Lower leg skin (tissue), 4 donors: ENCODE measurements around the gene PDE6A. TPM values are rescaled to one million over a fixed set of nuclear protein-coding genes. Genes with fewer than 3 reads are reported as not detected.

Experiments used
- DNase-seq, 2 donors: peaks; one replicate each; pipeline ENCODE4 v3.0.0-alpha.2; 2019; ENCODE audit warnings: low spot score in 2 of 2
- H3K4me3 ChIP-seq: fragments of 200-600 bp; sonication (generic); 2 replicates; pipeline ENCODE4 v1.5.1; 2017; ENCODE audit warnings: mild to moderate bottlenecking, low read depth; ENCODE audit not compliant: poor library complexity, severe bottlenecking
- POLR2A ChIP-seq, 2 donors: fragments of 450-650 bp; IDR thresholded peaks; one replicate each; pipeline ENCODE4 v1.6.1; 2016 to 2017; ENCODE audit warnings: antibody characterized with exemption in 2 of 2, mild to moderate bottlenecking in 1 of 2, moderate library complexity in 1 of 2
- WGBS, 2 donors: methylation state at CpG; one replicate each; pipeline ENCODE4 v1.1.5; 2018; 5-methylcytosine and 5-hydroxymethylcytosine counted together
- intact Hi-C: fragments of 100-400 bp; cut with DNase I; formaldehyde crosslinking; loops from one replicate; pipeline ENCODE4 v1.15.0; 2023; ENCODE audit warnings: low total_unique reads
- total RNA-seq, 4 donors: library from RNA; depleted of rRNA; stranded (reverse); fragments of >200 nt; gene quantifications; one replicate each; pipeline ENCODE4 v1.1.0, GENCODE V29; 2016
- TF ChIP-seq, protein P1 (sequence below), 3 donors: fragments of 450-650 bp; IDR thresholded peaks; one replicate each; pipeline ENCODE4 v1.5.1; 2016; ENCODE audit warnings: antibody characterized with exemption in 3 of 3, mild to moderate bottlenecking in 3 of 3, moderate library complexity in 2 of 3

The PDE6A gene
- total RNA-seq, 4 donors from 2014 or later: 0.04 to 1.0 (median 0.49) TPM; not detected in 1

DNA sequence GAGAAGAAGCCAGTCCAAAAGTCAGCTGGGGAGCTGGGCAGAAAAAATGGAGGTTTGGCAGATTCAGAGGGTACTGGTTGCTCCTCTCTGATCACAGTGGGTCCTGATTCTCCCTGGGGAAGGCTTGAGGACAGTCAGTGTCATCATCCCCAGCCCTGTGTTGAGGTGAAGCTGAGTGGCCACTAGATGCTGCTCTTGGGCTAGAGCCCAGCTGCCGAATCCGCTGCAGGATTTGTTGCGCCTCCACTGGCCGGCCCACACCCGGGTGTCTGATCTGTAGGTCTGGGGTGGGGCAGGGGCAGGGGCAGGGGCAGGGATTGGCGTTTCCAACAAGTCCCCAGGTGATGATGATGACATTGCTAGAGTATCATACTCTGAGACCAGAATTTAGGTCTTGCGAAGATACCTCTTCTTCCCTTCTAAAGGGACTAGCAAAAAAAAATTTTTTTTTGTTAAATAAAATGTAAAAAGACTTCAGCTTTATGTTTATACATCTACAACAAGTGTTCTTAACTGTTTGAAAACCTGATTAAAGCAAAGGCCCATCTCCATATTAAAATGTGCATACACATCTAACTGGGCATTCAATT lies 106.8 kb downstream of the PDE6A start:
- intact Hi-C loops: loop anchor here (5.0 kb wide), 2 partner anchors 125 to 150 kb away; partner anchors contain the start of gene SLC26A2
- 39% methylated on average over 3 to 7 of the region's 7 CpGs for WGBS, 2 donors
- H3K4me3 ChIP-seq: no peak overlapping the region
- DNase-seq: no peak
- TF ChIP-seq, protein P1, sequence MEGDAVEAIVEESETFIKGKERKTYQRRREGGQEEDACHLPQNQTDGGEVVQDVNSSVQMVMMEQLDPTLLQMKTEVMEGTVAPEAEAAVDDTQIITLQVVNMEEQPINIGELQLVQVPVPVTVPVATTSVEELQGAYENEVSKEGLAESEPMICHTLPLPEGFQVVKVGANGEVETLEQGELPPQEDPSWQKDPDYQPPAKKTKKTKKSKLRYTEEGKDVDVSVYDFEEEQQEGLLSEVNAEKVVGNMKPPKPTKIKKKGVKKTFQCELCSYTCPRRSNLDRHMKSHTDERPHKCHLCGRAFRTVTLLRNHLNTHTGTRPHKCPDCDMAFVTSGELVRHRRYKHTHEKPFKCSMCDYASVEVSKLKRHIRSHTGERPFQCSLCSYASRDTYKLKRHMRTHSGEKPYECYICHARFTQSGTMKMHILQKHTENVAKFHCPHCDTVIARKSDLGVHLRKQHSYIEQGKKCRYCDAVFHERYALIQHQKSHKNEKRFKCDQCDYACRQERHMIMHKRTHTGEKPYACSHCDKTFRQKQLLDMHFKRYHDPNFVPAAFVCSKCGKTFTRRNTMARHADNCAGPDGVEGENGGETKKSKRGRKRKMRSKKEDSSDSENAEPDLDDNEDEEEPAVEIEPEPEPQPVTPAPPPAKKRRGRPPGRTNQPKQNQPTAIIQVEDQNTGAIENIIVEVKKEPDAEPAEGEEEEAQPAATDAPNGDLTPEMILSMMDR (IDR thresholded peaks at IDR 0.05): no peak
- TF ChIP-seq POLR2A (IDR thresholded peaks at IDR 0.05): no peak

DNA sequence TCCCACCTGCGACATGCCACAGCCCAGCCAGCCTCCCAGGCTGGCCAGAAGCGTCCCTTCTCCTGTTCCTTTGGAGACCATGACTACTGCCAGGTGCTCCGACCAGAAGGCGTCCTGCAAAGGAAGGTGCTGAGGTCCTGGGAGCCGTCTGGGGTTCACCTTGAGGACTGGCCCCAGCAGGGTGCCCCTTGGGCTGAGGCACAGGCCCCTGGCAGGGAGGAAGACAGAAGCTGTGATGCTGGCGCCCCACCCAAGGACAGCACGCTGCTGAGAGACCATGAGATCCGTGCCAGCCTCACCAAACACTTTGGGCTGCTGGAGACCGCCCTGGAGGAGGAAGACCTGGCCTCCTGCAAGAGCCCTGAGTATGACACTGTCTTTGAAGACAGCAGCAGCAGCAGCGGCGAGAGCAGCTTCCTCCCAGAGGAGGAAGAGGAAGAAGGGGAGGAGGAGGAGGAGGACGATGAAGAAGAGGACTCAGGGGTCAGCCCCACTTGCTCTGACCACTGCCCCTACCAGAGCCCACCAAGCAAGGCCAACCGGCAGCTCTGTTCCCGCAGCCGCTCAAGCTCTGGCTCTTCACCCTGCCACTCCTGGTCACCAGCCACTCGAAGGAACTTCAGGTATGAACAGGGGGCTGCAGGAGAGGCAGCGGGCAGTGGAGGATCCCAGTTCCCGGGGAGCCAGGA lies 108.0 kb downstream of the PDE6A start:
- no peak for TF ChIP-seq POLR2A (IDR thresholded peaks at IDR 0.05)
- TF ChIP-seq, protein P1 (IDR thresholded peaks at IDR 0.05): no peak
- WGBS, 2 donors: 86 to 94% methylated on average over 18 of the region's 18 CpGs

DNA sequence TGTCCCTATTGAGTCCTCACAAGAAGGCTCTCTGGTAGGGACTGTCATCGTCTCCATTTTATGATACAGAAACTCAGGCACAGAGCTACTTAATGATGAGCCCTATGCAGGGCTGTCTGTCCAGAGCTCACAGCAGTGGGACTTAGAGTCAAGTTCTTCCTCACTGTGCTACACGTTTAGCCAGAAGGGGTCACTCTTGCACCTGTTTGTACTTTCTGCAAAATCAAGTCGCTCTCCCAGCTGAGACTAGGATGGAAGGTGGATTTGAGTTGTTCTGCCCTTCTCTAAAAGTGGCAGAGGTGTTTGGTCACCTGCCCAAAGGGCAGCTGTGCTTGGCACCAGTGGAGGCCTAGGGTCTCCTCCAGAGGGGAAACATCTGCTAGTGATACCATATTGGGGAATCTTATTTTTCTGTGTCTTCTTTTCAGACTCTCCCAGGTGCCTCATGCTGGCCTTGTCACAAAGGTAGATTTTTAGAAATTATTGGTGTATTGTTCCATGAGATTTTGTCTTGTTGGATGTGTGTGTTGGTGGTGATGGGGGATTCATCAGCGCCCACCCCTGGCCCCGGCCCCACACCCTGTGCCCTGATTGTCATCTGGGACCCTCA lies 110.2 kb downstream of the PDE6A start:
- TF ChIP-seq, protein P1 (IDR thresholded peaks at IDR 0.05): peak in 1 of 3 donors; percentile 11
- no peak for TF ChIP-seq POLR2A (IDR thresholded peaks at IDR 0.05)
- intact Hi-C loops: no loop called here
- no peak overlapping the region for H3K4me3 ChIP-seq
- DNase-seq: peak in 1 of 2 donors; percentile 71
- WGBS, 2 donors: 33 to 47% methylated on average over 5 of the region's 5 CpGs

More for the DNA sequence above, 108.0 kb downstream of the PDE6A start:
- intact Hi-C loops: loop anchor here (5.0 kb wide), 2 partner anchors 126 to 151 kb away; partner anchors contain the start of gene SLC26A2
- H3K4me3 ChIP-seq: no peak overlapping the region
- no peak for DNase-seq

DNA sequence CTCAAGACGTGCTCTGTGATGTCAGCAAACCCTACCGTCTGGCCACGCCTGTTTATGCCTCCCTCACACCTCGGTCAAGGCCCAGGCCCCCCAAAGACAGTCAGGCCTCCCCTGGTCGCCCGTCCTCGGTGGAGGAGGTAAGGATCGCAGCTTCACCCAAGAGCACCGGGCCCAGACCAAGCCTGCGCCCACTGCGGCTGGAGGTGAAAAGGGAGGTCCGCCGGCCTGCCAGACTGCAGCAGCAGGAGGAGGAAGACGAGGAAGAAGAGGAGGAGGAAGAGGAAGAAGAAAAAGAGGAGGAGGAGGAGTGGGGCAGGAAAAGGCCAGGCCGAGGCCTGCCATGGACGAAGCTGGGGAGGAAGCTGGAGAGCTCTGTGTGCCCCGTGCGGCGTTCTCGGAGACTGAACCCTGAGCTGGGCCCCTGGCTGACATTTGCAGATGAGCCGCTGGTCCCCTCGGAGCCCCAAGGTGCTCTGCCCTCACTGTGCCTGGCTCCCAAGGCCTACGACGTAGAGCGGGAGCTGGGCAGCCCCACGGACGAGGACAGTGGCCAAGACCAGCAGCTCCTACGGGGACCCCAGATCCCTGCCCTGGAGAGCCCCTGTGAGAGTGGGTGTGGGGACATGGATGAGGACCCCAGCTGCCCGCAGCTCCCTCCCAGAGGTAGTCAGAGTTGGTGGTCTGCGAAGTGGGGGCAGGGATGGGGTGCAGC lies 111.3 kb downstream of the PDE6A start:
- TF ChIP-seq POLR2A (IDR thresholded peaks at IDR 0.05): no peak
- TF ChIP-seq, protein P1 (IDR thresholded peaks at IDR 0.05): no peak
- no peak overlapping the region for H3K4me3 ChIP-seq
- no peak for DNase-seq
- WGBS, 2 donors: 89 to 90% methylated on average over 25 to 30 of the region's 30 CpGs
- intact Hi-C loops: no loop called here

DNA sequence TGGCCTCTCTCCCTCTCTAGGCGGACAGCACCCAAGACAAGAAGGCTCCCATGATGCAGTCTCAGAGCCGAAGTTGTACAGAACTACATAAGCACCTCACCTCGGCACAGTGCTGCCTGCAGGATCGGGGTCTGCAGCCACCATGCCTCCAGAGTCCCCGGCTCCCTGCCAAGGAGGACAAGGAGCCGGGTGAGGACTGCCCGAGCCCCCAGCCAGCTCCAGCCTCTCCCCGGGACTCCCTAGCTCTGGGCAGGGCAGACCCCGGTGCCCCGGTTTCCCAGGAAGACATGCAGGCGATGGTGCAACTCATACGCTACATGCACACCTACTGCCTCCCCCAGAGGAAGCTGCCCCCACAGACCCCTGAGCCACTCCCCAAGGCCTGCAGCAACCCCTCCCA lies 112.0 kb downstream of the PDE6A start:
- intact Hi-C loops: no loop called here
- 92 to 100% methylated on average over 5 to 11 of the region's 12 CpGs for WGBS, 2 donors
- TF ChIP-seq, protein P1 (IDR thresholded peaks at IDR 0.05): no peak
- TF ChIP-seq POLR2A (IDR thresholded peaks at IDR 0.05): no peak
- no peak overlapping the region for H3K4me3 ChIP-seq
- DNase-seq: no peak
